Hematopoietic multipotent progenitor cell treated with erythropoietin and hydrocortisone succinate and interleukin-3 and kit ligand, for 15 days (in vitro differentiated cells): Measurements from ENCODE around the gene SSTR4.

Source experiments
- DNase-seq: peaks from one replicate; pipeline ENCODE4 v3.0.0-alpha.2; 2015; ENCODE audit warnings: low spot score

SSTR4 gene

DNA sequence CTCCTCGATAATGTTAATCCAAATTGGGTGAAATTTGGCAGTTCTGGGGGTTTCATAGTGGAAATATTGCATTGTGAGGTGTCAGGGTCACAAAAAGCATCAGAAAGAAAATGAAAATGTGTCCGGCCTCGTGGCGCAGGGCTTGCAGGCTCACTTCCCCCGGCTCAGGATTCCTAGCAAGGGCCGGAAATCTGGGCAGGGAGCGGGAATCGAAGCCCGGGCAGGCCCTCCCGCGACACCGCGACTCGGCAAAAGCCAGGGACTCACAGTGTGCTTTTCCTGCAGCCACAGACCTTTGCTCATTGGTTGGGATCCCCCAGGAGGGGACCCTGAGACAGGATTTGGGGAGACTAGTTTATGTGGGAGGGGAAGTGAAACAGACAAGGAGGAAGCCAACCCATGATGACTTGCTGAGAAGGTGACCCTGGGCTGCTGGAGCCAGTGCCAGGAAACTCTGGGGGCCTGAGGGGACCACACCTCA is 51.9 kb downstream of the SSTR4 start:
- DNase-seq, result no peak

DNA sequence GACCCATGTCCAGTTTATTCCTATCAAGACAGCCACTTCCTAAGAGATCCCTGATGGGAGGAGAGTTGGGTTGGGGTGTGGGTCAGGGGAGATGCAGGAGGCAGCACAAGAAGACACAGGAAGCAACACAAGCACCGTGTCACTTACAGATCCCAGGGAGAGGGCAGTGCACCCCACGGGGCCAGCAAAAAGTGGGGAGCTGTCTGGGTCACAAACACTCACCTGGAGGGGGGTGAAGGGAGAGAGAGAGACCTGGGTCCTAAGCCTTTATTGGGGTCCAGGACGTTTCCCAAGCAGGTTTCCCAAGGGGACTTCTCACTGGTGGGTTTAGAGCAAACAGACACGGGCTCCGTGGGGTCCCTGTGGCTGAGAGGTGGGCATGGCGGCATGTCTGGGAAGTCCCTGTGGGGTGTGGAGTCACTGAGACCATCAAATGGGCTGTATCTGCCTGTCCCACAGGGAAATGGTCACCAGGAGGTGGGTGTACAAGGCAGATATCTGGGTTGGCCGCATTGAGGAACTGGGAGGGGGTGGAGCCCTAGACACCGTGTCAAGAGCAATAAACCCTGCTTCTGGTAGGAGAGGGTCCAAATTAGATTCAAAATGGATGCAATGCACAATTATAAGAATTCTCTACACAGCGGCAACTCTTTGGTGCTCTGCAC is 52.6 kb downstream of the SSTR4 start:
- peak; percentile 26 for DNase-seq
